CD4-positive, alpha-beta T cell treated with Interleukin-21 for 1 hour (primary cell): ENCODE results near the gene C19orf47.

Experiments used
- DNase-seq: peaks from one replicate; pipeline ENCODE4 v3.0.0-alpha.2; 2020

The C19orf47 gene

GRCh38 chr19:40279761-40280607 is 68.2 kb downstream of the C19orf47 start:
- DNase-seq = no peak

DNA sequence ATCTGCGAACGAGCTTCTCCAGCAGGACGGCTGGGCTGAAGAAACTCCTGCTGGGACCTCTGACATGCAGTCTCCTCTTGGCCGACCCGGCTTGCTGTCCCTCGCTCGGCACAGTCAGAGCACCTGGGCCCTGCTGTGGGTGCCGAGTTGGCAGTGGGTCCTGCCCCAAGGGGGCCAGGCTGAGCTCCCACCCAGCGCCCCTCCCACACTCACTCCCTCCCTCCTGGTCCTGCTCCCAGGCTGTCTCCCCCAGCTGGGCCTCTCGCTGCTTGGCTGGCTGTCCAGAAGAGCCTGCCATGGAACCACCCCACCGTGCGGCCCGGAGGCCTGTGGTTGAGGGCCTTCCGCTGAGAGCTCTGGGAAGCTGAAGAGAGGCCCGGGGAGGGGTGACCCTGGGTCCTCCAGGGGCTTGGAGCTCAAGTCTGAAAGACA is 69.1 kb downstream of the C19orf47 start:
- DNase-seq = no peak

GRCh38 chr19:40278361-40279035 is 69.7 kb downstream of the C19orf47 start:
- DNase-seq = no peak

DNA sequence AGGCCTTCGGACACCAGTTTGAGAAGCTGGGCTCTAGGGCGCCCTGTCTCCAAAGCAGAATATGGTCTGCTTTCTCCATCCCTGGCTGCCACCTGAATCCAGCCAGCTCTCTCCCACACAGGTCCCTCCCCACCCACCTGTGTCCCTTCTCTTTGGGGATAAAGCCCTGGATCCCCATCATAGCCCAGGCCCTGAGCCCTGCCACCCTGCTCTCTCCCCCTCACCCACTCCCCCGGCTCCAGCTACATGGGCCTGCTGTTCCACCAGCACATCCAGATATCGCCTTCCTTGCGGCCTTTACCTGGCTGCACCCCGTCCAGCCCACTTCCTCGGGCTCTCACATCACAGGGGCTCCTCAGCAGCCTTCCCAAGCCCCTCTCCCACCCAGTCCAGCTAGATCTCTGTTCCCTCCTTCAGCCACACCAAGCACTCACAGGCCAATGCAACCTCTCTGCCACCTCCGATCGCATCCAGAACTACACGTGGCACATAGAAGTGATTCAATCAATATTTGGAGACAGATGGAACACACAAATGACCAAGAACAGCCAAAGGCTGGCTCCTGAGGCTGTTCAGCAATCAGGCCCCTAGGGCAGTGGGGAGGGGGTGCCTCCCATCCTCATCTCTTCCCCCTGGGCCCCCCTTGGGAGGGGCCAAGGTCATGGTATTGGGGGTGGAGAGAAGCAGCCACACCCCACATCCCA is 70.7 kb downstream of the C19orf47 start:
- DNase-seq = no peak

DNA sequence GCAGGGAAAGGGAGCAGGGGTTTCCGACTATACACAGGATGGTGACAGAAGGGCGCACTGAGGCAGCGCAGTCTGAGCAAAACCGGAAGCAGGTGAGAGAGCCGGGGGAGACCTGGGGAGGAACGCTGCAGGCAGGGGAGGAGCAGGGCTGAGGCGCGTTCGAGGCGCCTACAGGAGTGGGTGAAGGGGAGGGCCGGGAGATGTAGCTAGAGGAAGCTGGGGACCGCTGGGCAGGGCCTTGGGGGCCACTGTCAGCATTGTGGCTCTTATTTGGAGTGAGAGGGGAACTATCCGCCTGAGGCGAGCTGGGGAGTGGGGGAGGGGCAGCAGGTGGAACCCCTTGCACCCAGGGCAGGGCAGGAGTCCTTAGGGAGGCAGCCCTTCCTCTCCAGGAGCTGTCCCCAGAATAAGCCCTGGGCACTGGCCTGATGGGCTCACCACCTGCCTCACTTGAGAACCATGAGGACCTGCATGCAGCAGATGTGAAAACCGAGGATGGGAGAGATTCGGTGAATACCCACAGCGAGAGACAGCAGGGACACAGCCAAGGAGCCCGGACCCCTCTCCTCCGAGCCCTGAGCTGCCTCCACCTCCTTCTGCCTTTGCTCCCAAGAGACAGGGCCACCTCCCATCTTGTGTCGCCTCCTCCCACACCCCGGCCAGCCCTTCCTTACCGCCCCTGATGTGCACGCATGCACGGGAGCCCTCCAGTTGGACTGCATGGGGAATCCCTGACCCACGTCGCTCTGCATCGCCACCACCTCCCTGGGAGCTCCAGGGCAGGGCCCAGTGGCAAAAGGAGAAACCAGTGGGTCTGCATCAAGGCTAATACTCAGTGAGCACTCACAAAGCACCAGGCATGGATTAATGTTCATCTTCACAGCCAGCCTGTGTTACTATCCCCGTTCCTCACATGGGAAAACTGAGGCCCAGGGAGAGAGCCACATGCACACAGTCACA is 73.3 kb downstream of the C19orf47 start:
- DNase-seq = peak; percentile 22

- DNase-seq = no peak
Observed at GRCh38 chr19:40273469-40274360, 74.5 kb downstream of the C19orf47 start.

- no peak for DNase-seq
Observed at GRCh38 chr19:40272261-40272660, 75.9 kb downstream of the C19orf47 start.

DNA sequence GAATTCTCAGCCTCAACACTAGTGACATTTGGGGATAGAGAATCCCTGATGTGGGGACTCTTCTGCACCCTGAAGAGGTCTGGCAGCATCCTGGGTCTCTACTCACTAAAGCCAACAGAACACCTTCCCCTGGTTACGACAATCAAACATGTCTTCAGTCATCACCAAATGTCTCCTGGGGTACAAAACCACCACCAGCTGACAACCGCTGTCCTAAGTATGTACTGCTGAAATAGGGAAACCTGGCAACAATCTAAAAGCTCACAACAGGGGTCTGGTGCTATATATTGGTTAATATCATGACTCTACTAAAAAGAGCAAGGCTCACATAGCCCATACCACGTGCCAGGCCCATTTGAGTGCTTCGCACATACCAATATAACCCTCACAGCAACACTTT is 76.5 kb downstream of the C19orf47 start:
- DNase-seq = no peak

- DNase-seq = no peak
Observed at GRCh38 chr19:40270362-40271089, 77.7 kb downstream of the C19orf47 start.
